CD4-positive, alpha-beta T cell treated with Interleukin-6 at 100 ng/mL for 8 hours (primary cell): ENCODE results near the gene HHLA2.

Experiments used
- DNase-seq: peaks from one replicate; pipeline ENCODE4 v3.0.0-alpha.2; 2020; ENCODE audit warnings: mixed read lengths, low spot score

Gene HHLA2

GRCh38 chr3:108393128-108393900, 97.0 kb downstream of the HHLA2 start:
- no peak for DNase-seq

DNA sequence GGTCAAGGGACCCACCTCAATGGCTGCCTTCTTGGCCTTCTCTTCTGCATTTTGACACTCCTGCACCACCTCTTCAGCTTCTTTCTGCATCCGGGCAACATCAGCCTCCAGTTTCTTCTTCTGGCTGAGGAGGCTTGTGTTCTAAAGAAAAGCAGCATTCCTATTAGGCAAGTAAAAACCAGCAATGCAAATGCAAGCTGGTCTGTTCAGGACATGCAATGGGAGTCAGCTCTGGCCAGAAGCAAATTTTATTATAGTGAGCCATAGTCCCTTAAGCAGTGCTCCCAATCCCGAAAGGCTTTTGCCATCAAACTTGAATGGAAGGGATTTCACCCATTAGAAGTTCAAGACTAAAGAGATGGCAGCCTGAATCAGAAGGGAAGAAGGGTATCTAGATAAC, 97.7 kb downstream of the HHLA2 start:
- no peak for DNase-seq

DNA sequence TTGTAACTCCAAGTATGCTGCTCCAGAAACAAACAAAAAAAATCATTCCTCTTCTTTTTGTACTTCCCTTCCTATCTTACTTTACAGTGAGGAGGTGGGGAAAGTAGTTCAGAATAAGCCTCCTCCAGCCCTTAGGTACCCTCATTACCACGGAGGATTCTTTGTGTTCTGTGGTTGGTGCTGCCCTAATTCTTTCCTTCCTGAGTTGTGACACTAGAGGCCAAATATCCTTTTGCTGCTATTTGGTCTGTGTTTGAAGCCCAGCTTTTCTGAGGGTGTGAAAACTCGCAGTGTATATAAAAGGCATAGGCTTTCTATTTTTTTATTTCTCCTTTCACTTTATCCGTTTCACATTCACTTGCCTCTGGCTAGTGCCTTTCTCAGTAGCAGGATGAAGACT, 98.2 kb downstream of the HHLA2 start:
- DNase-seq, result no peak

- no peak for DNase-seq
These were observed 100.0 kb downstream of the HHLA2 start for GRCh38 chr3:108396336-108396735.

DNA sequence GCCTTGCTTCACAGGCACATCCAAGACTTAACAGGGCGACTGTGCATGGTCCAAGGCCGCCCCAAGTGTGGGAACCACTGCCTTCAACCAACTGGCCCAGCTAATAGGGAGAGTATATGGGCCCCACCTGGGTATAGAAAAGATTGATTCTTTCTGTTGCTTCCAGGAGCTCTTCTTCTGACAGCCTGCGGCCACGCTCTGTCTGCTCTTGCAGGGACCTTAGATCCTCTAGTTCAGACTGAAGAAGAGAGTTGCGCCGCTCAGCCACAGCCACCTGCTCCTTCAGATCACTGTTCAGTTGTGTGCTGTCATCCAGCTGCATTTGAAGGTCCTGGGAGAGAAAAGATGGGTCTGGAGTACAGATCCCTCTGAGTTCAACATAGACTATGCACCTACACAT, 102.2 kb downstream of the HHLA2 start:
- no peak for DNase-seq

GRCh38 chr3:108401836-108402235, 105.5 kb downstream of the HHLA2 start:
- no peak for DNase-seq

DNA sequence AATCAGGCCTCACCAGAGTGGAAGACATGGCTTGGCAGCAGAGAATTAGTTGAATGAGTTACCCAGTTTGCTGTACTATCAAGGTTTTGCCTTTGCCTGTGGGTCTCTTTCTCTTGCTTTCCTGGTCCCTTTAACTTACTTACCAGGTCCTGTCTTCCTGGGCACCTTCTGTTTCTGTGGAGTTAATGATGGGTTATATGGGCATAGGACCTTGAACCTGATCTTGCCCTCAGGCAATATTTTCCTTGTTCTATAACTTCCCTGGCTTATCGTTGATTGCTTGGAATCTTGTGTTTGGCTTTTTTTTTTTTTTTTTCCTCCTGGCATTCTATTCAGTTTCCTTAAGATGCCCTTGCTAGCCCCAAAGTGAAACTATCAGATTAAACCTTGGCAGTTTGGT, 106.8 kb downstream of the HHLA2 start:
- DNase-seq, result no peak

- no peak for DNase-seq
These were observed 107.5 kb downstream of the HHLA2 start for GRCh38 chr3:108403686-108404345.

GRCh38 chr3:108404368-108404767, 108.0 kb downstream of the HHLA2 start:
- DNase-seq, result no peak

DNA sequence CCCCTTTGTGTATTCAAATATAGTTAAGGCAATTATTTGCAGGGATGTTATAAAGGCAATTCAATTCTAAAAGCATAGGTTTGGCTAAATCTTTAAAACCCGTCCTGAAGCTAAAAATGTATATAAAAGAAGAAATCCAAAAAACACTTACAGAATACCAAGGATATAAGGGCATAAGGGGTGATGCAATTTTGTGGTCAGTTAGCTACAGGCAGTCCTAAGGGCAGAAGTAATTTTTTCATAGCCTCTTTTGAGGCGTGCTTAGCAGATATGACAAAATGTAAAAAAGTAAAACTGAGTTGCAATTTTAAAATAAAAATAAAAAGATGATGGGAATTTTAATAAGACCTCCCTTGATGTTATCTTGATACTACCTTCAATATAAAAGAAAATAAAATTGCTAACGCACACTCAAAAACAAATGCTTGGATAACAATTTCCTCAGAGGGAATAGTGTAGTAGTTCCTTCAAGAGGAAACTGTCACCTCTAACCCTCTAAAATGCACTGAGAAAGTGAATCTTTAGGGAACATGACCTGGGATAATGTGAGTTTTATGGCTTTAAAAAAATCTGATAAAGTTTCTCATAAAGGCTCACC, 109.8 kb downstream of the HHLA2 start:
- no peak for DNase-seq

- no peak for DNase-seq
These were observed 110.4 kb downstream of the HHLA2 start for GRCh38 chr3:108406661-108407206.

- DNase-seq, result no peak
These were observed 111.5 kb downstream of the HHLA2 start for GRCh38 chr3:108407886-108408285.

- DNase-seq, result no peak
These were observed 112.8 kb downstream of the HHLA2 start for GRCh38 chr3:108408883-108409799.

DNA sequence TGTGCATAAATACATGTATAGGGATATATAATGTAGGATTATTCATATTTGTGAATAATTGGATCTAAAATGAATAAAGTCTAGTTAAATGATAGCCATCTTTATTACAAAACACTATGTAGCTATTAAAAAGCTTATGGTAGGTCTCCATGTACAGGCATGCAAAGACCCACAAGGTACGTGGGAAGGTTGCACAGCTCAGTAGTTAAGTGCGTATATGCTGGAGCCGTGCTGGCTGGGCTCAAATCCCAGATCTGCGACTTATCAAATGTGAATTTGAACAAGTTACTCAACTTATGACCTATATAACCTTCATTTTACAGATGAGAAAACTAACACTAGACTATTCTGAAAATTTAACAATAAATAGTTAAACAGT, 113.4 kb downstream of the HHLA2 start:
- no peak for DNase-seq

DNA sequence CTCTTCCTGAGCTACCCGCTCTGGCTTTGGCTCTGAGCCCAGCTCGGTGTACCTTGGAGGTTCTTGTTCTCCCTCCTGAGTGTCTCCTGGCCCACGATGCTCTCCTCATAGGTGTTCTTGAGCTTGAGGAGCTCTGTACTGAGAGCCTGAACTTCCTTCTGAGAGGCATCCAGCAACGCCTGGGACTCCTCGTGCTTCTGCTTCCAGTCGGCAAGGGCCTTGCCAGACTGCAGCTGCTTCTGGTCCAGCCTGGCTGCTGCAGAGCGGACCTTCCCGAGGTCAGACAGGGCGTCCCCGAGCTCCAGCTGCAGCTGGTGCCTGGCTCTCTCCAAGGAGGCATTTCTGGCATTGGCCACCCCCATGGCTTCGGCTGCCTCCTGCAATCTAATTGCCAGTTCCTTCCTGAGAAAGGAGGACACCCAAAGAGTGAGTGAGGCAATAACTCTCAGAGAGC, 114.2 kb downstream of the HHLA2 start:
- no peak for DNase-seq

DNA sequence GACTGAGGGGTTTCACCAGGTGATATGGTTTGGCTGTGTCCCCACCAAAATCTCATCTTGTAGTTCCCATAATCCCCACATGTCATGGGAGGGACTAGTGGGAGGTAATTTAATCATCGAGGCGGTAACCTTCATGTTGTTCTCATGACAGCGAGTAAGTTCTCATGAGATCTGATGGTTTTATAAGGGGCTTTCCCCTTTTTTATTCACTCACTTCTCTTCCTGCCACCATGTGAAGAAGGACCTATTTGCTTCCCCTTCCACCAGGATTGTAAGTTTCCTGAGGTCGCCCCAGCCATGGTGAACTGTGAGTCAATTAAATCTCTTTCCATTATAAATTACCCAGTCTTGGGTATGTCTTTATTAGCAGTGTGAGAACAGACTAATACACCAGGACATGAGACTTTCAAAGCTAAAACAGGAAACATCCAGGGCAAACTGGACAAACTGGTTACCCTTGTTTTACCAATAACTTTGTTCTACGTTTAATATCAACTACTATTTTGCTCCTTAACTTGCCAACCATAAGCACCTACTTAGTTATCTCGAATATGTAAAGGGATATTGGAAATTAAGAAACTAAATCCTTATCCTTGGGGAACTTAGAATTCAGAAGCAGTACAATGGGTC, 115.9 kb downstream of the HHLA2 start:
- no peak for DNase-seq

DNA sequence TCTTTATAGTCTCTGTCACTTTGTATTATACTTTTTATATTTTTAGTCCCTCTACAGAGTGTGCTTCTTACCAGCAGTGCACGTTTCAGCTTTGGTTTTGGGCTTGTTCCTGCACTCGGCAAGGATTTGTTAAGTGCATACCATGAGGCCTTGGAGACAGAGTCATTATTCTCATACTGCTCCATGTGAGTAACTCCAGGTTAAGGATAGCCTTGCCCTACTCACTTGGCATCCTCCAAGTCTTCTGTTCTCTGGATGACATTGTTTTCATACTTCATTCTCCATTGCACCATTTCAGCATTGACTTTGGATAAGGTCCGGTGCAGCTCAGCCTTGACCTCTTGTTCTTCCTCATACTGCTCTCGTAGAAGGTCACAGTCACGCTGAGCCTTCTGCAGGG, 117.7 kb downstream of the HHLA2 start:
- DNase-seq, result no peak

DNA sequence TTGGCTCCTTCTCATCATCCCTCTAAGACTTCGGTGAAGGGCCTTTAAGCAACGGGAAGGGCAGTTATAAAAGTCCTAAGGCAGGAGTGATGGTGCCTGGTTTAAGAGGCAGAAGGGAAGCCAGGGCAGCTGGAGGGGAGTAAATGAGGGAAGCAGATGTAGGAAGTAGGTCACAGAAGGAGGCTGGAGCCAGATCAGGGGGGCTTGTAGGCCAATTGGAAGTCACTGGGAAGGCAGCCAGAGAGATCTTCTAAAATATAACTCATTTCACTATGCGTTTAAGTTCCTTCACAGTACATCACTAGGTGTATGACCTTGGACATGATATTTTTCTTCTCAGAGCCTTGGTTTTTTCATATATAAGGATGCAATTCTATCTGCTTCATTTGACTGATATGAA, 119.3 kb downstream of the HHLA2 start:
- no peak for DNase-seq

DNA sequence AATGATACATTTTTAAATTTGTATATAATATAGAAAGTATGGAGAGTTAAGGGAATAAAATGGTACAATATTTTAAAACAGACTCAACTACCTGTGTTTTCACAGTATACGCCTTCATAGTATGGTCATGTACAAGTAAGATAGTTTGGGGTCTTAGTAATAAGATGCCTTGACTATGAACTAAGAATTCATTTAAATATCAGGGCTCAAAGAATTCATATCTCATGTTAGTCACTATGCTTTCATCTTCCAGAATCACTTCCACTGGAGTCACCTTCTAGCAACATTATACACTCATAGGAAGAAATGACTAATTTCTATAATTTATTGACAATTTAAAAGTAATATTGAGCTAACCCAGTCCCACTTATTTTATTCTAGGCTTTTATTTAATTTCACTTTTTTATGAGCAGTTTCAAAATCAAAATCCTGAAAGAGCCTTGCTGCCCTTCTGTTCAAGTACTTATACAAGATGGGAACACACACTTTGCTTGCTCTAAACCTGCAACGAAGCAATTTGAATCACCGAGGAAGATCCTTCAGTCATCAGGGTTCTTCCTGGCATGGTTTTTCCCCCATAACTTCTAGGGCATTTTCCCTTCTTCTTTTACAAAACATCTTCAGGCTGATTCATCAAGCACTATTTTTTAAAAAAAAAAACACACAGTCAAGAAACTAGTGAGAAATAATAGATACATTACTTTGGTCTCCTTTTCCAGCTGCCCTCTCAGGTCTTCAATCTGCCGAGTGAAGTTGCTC, 119.9 kb downstream of the HHLA2 start:
- no peak for DNase-seq

- no peak for DNase-seq
These were observed 124.6 kb downstream of the HHLA2 start for GRCh38 chr3:108420926-108421325.
